SW 1271 (cell line): ENCODE measurements around the gene MAST4.

ENCODE experiments used
- DNase-seq, 2 experiments: peaks; one replicate each; lab custom pipeline; 2025; lab: John Stamatoyannopoulos, UW

Gene MAST4

DNA sequence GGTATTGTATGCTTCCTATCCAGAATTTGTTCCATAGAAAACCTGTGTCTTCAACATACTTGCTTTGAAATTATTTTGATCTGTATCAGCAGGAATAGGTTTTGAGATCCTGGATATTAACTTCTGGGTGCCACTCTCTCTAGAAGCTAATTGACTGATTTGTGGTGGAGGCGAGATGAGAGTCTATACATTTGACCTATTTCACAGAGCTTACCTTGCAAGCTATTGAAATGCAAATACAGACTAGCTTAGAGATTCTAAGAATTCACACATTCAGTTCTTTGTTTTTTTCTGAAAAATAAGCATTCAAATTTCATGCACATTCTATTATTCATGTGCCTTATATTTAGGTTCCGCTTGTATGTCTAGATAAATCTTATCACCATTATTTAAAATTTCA, 246.3 kb downstream of the MAST4 start:
- no peak for DNase-seq

- DNase-seq = no peak
Measured at GRCh38 chr5:66843065-66843464, 246.9 kb downstream of the MAST4 start.

DNA sequence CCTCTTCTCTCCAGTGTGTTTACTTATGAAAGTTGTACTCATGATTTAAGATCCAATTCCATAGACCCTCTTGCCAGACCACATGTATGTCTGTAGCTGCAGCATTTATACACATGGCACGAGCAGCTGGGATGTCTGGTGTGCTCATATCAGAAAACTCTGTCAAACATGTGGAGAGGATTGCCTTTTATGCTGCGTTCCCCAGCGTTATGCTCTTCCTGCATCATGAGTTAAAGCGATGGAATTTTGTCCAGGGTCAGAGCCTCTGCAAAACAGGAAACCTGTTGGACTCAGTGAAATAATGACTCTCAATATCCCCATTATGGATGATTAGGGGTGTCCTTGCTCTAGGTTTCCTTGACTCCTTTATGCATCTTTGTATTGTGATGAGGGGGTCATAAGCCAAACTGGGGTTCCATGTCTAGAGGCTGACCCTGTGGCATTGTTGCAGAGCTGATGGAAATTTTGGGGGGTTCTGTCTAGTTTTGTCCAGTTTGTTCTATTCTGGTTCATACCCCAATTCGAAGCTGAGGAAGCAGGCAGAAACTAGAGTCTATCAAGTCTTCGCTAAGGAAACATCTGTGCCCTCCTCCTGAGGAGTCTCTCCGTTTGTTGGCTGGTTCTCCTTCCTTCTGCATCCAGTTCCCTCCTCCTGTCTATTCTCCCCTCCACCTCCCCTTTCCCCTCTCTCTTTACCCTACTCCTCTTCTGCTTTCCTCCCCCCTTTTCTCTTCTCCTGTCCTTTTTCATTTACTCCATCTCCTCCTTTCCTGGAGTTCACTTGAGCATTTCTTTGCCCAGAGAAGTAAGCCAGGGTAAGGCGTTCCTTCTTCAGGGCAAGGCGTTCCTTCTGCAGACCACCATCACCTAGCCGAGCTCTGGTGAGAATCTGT, 252.8 kb downstream of the MAST4 start:
- no peak for DNase-seq

GRCh38 chr5:66849803-66850202, 253.6 kb downstream of the MAST4 start:
- no peak for DNase-seq

- no peak for DNase-seq
Measured at GRCh38 chr5:66850354-66851075, 254.3 kb downstream of the MAST4 start.

- no peak for DNase-seq
Measured at GRCh38 chr5:66851306-66851705, 255.1 kb downstream of the MAST4 start.

DNA sequence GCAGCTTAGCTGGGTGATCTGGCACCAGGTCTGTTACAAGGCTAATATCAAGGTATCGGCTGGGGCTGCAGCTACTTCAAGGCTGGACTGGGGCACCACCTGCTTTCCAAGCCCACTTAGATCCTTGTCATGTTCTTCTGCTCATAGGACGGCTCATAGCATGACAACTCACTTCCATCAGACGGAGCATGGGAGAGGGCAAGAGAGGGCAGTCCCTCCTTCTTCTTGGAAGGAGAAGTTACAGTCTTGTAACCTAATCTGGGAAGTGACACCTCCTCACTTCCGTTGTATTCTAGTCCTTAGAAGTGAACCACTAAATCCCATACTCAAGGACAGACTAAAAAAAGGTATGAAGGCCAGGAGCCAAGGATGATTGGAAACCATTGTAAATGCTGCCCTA, 258.2 kb downstream of the MAST4 start:
- no peak for DNase-seq

GRCh38 chr5:66856041-66856805, 260.0 kb downstream of the MAST4 start:
- DNase-seq = no peak

- DNase-seq = no peak
Measured at GRCh38 chr5:66859526-66859925, 263.3 kb downstream of the MAST4 start.

DNA sequence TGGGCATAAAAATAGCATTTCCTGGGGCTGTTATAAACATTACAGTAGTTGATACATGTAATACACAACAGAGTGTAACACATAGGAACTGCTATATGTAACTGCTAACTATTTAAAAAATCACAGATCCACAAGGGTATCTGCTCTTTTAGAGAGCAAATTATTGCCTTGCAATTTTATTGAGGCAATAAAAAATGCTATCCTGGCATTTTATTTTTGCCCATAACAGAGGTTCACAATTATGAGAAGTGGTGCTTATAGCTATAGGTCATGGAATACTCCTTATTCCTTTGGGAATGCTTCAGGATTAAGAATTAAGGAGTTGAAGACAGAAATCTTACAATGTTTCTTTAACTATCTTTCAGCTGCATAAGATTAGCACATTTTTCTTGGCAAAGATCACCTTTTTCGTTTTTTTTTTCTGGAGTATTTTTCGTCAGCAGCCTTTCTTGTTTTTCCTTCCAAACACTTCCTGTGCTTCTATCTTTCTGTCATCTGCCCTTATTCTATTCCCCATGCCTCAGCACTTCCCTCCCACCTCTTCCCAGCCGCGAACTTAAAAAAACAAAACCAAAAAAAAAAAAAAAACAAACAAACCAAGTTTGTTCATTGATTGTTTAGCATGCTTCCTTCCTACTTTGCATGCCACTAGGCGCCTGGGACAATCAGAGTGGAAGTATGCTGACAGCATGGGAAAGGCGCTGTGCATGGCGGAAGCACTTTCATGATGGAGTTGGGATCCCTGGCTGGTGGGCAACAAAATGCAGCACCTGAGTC, 264.2 kb downstream of the MAST4 start:
- no peak for DNase-seq

- DNase-seq = no peak
Measured at GRCh38 chr5:66861402-66861801, 265.2 kb downstream of the MAST4 start.

- DNase-seq = no peak
Measured at GRCh38 chr5:66862020-66862419, 265.8 kb downstream of the MAST4 start.

GRCh38 chr5:66863243-66864170, 267.3 kb downstream of the MAST4 start:
- DNase-seq = no peak

DNA sequence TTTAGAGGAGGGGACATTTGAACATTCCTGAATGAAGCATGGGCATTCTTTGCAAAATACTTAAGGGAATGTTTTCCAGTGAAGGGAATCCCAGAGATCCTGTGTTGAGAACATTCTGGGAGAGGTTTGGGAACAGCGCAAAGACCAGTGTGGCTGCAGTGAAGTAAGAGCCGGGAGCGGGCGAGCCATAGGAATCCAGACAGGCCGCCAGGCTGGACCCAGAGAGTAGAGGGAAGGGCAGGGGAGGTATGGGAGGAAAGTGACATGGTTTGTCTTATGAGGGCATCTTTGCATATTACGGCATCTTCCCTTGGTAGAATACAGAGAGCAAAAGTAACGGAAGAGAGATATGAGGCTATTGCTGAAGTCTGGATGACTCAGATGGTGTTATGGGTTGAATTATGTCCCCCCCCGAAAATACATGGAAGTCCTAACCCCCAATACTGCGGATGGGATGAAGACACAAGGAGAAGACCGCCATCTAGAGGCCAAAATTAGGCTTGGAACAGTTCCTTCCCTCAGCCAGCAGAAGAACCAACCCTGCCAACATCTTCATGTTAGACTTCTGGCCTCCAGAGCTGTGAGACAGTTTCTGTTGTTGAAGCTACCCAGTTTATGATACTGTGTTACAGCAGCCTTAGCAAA, 268.2 kb downstream of the MAST4 start:
- no peak for DNase-seq

GRCh38 chr5:66867618-66868322, 271.6 kb downstream of the MAST4 start:
- no peak for DNase-seq

DNA sequence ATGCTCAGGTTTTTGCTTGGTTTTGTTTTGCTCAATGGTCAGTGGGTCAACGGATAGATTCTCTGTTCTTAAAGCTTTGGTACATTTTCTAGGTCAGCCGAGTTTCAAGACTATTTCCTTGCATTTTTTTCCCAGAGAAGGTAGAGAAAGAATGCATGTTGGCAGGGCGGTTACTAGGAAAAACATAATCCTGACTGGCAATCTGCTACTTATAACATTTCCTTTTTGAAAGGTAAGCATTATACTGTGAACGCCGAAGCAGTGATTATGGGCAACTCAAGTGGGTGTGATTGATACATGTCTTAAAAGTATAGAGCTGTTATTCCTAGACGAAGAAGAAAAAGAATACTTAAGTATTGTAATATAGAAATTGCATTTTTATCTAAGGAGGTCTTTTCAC, 273.2 kb downstream of the MAST4 start:
- DNase-seq = no peak

DNA sequence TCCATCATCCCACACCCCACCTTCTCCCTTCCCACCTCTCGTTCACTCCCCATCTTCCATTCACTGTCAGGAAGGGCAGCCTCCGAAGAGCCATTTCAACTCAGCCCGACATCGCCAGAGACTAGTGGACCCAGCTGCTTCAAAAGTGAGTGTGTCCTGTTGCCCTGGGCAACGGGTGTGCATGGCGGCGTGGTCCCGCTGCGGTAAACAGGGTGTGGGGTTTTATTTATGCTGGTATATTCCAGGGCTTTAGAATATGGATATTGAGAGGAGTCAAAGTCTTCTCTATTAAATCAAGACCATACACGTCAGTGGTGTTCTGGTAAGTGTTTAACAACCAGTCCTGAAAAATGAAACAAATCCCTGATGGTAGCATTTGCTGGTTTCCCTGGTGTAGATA, 274.5 kb downstream of the MAST4 start:
- no peak for DNase-seq

DNA sequence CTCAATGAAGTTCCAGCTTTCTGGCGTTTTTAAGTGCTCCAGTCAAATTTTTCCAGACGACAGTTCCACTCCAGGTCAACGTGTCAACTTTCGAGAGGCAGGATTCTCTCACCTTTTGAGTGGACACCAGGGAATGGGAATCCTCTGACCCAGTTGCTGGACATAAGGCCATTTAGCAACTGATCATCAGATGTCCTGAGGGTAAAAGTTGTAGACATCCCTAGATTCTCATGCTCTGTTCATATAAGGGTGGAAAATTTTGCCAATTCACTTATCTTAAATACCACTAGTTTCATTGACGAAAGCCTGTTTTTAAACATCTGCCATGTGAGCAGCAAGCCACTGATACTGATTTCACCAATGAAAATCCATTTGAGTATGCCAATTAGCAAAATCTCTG, 275.5 kb downstream of the MAST4 start:
- DNase-seq = no peak

DNA sequence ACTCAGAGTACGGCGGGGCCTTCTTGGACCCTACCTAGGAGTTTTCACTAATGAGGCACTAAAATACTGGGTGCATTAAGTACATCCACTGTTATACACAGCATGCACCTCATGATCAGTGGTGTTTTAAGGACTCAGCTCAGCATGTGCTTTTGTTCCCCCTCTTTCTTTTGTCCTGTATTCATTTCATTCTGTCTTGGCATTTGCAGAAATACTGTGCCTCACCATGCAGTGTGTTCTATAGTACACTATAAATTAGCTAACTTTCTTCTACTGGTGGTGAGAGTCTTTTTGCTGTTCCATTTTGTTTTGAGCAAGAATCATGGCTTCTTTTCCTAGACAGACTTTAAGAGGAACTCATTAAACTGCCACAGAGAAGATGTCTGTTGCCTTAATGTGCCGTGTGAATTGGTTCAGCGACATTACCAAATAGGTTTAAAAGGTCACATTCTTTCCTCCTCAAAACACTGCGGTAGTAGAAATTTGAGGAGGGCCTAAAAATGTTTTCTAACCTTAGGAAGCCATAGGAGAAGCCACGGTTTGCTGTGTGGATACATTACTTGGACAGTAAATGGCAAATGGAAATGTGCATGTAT, 276.6 kb downstream of the MAST4 start:
- no peak for DNase-seq
